Measurements from ENCODE around the gene RABGAP1L.

Gene RABGAP1L

DNA sequence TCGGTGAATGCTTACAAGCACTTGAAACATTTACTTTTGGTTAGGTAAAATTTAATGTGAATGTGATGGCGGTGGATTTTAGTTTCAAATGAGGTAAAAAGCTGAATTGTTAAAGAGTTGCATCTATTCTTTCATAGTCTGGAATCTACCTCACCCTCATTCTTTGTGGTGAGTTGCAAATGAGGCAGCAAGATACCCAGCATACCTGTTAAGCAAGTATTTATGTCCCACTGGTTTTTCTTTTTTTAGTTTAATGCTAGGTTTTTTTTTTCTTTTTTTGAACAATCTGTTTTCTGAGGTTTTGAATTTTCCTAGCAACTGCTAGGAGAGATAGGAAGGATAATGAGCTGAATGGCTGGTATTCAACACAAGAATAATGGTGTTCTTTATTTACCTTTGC, 712.6 kb downstream of the RABGAP1L start:
- Histone ChIP-seq H3K36me3 (ENCODE audit: low read length) (no peaks in the 10 kb centered on the region), H2AFZ (ENCODE audit: low read depth, low read length, severe bottlenecking) (peak overlapping the region; percentile 17), H3K79me2 (ENCODE audit: insufficient read depth, low read length) (peaks cover 26% of the 10 kb centered on the region), H4K20me1 (ENCODE audit: low read depth, low read length) (no peaks in the 10 kb centered on the region), H3K27me3 (ENCODE audit: low read length) (no peaks in the 10 kb centered on the region), H3K9me3 (ENCODE audit: insufficient read depth, low read length) (no peaks in the 10 kb centered on the region), H3K9ac (ENCODE audit: low read length) (peak overlapping the region; percentile 35), H3K9me2 (replicated peaks; ENCODE audit: insufficient read depth, low read length) (no peaks in the 10 kb centered on the region), H3K27ac (ENCODE audit: low read depth, low read length) (peak overlapping the region; percentile 98), H3F3A (ENCODE audit: insufficient read depth) (peaks cover 62% of the 10 kb centered on the region), H3K4me2 (ENCODE audit: low read depth, low read length, poor library complexity, severe bottlenecking) (peak overlapping the region; percentile 98), H3K4me3 (ENCODE audit: insufficient read depth, low read length, poor library complexity, severe bottlenecking) (peak overlapping the region; percentile 35)
- TF ChIP-seq, protein P1, sequence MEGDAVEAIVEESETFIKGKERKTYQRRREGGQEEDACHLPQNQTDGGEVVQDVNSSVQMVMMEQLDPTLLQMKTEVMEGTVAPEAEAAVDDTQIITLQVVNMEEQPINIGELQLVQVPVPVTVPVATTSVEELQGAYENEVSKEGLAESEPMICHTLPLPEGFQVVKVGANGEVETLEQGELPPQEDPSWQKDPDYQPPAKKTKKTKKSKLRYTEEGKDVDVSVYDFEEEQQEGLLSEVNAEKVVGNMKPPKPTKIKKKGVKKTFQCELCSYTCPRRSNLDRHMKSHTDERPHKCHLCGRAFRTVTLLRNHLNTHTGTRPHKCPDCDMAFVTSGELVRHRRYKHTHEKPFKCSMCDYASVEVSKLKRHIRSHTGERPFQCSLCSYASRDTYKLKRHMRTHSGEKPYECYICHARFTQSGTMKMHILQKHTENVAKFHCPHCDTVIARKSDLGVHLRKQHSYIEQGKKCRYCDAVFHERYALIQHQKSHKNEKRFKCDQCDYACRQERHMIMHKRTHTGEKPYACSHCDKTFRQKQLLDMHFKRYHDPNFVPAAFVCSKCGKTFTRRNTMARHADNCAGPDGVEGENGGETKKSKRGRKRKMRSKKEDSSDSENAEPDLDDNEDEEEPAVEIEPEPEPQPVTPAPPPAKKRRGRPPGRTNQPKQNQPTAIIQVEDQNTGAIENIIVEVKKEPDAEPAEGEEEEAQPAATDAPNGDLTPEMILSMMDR (IDR thresholded peaks at IDR 0.05; ENCODE audit: insufficient read depth, low read length, poor library complexity, severe bottlenecking): no peak
- no peak for TF ChIP-seq EZH2phosphoT487 (conservative IDR thresholded peaks at IDR 0.05; ENCODE audit: low read length)

DNA sequence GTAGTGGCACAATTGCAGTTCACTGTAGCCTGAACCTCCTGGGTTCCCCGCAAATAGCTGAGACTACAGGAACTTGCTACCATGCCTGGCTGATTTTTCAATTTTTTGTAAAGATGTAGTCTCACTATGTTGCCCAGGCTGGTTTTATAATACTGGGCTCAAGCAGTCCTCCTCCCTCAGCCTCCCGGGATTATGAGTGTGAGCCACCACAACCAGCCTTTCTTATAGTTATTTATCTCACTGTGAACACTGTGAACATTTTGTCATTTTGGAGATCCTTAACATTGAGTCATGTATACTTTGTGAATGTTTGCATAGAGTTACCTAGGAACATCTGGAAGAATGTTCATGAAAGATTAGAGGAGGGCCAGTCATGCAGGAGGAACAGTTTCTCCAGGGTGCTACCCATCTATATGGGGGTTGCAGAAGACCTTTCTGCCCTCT, 713.3 kb downstream of the RABGAP1L start:
- no peaks in the 10 kb centered on the region for H3K9me2 ChIP-seq (replicated peaks; ENCODE audit: insufficient read depth, low read length)
- H3K9ac ChIP-seq (ENCODE audit: low read length): peak overlapping the region; percentile 35
- no peak overlapping the region for H2AFZ ChIP-seq (ENCODE audit: low read depth, low read length, severe bottlenecking)
- H3K27me3 ChIP-seq (ENCODE audit: low read length): no peaks in the 10 kb centered on the region
- H3K9me3 ChIP-seq (ENCODE audit: insufficient read depth, low read length): no peaks in the 10 kb centered on the region
- H3K79me2 ChIP-seq (ENCODE audit: insufficient read depth, low read length): peaks cover 34% of the 10 kb centered on the region
- H3K27ac ChIP-seq (ENCODE audit: low read depth, low read length): peak overlapping the region; percentile 98
- H3K36me3 ChIP-seq (ENCODE audit: low read length): no peaks in the 10 kb centered on the region
- H3K4me2 ChIP-seq (ENCODE audit: low read depth, low read length, poor library complexity, severe bottlenecking): peak overlapping the region; percentile 98
- peaks cover 64% of the 10 kb centered on the region for H3F3A ChIP-seq (ENCODE audit: insufficient read depth)
- no peaks in the 10 kb centered on the region for H4K20me1 ChIP-seq (ENCODE audit: low read depth, low read length)
- TF ChIP-seq, protein P1 (IDR thresholded peaks at IDR 0.05; ENCODE audit: insufficient read depth, low read length, poor library complexity, severe bottlenecking): no peak
- no peak for TF ChIP-seq EZH2phosphoT487 (conservative IDR thresholded peaks at IDR 0.05; ENCODE audit: low read length)
- no peak overlapping the region for H3K4me3 ChIP-seq (ENCODE audit: insufficient read depth, low read length, poor library complexity, severe bottlenecking)

DNA sequence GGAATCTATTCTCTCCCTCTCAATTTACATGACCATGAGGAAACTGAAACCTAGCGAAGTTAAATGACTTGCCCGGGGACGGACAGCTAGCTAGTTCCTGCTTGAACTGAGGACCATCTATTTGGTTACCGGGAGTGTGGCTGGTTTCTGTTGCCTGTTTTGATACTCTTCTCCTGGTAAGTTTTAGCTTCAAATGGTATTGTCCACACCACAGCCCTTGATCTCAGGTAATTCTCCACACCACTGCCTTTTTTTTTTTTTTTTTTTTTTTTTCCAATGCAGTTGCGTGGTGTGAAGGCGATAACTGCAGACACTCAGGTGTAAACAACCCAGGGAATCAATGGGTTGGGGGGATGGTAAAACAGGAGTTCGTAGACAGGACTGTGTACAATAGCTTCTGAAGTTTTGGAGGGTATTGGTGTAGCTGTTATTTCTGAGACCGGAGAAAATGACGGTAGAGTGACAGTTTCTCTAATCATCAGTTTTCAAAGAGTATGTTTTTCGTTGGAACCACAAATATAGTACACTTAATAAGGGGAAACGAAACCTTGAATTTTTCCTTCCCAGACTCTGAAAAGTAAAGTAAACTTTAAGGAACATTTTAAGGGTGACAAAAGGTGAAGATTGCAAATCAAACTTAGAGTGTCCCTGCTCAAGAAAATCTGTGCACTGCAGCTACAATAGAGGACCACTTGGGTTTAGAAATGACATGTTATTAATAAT, 715.2 kb downstream of the RABGAP1L start:
- Histone ChIP-seq H2AFZ (ENCODE audit: low read depth, low read length, severe bottlenecking) (no peak overlapping the region), H3K9ac (ENCODE audit: low read length) (peak overlapping the region; percentile 57), H3K9me2 (replicated peaks; ENCODE audit: insufficient read depth, low read length) (no peaks in the 10 kb centered on the region), H3K4me3 (ENCODE audit: insufficient read depth, low read length, poor library complexity, severe bottlenecking) (peak overlapping the region; percentile 58), H3K4me2 (ENCODE audit: low read depth, low read length, poor library complexity, severe bottlenecking) (peak overlapping the region; percentile 98), H3K36me3 (ENCODE audit: low read length) (no peaks in the 10 kb centered on the region), H3K27ac (ENCODE audit: low read depth, low read length) (peak overlapping the region; percentile 98), H3K9me3 (ENCODE audit: insufficient read depth, low read length) (no peaks in the 10 kb centered on the region), H3K79me2 (ENCODE audit: insufficient read depth, low read length) (peaks cover 47% of the 10 kb centered on the region), H3F3A (ENCODE audit: insufficient read depth) (peaks cover 63% of the 10 kb centered on the region), H4K20me1 (ENCODE audit: low read depth, low read length) (no peaks in the 10 kb centered on the region), H3K27me3 (ENCODE audit: low read length) (no peaks in the 10 kb centered on the region)
- TF ChIP-seq EZH2phosphoT487 (conservative IDR thresholded peaks at IDR 0.05; ENCODE audit: low read length): no peak
- TF ChIP-seq, protein P1 (IDR thresholded peaks at IDR 0.05; ENCODE audit: insufficient read depth, low read length, poor library complexity, severe bottlenecking): no peak
